ENCODE results near the gene PAGE2. TPM values are rescaled to one million over a fixed set of nuclear protein-coding genes. Genes with fewer than 3 reads are reported as not detected.

Gene PAGE2
- total RNA-seq, 3 donors from 2014 or later: not detected

GRCh38 chrX:55118574-55118973 lies 29.8 kb downstream of the PAGE2 start:
- TF ChIP-seq, protein P1, sequence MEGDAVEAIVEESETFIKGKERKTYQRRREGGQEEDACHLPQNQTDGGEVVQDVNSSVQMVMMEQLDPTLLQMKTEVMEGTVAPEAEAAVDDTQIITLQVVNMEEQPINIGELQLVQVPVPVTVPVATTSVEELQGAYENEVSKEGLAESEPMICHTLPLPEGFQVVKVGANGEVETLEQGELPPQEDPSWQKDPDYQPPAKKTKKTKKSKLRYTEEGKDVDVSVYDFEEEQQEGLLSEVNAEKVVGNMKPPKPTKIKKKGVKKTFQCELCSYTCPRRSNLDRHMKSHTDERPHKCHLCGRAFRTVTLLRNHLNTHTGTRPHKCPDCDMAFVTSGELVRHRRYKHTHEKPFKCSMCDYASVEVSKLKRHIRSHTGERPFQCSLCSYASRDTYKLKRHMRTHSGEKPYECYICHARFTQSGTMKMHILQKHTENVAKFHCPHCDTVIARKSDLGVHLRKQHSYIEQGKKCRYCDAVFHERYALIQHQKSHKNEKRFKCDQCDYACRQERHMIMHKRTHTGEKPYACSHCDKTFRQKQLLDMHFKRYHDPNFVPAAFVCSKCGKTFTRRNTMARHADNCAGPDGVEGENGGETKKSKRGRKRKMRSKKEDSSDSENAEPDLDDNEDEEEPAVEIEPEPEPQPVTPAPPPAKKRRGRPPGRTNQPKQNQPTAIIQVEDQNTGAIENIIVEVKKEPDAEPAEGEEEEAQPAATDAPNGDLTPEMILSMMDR (IDR thresholded peaks at IDR 0.05): no peak
- ATAC-seq (peak; percentile 29), DNase-seq (no peak)
- intact Hi-C loops (cut with DNase I, micrococcal nuclease): no loop called here
- no peak overlapping the region for H3K4me3 ChIP-seq
- no peaks in the 10 kb centered on the region for H3K4me1 ChIP-seq (ENCODE audit: low read depth)
- H3K36me3 ChIP-seq (ENCODE audit: low read depth): no peaks in the 10 kb centered on the region
- no peaks in the 10 kb centered on the region for H3K9me3 ChIP-seq

GRCh38 chrX:55119271-55119670 lies 30.5 kb downstream of the PAGE2 start:
- Histone ChIP-seq H3K9me3 (no peaks in the 10 kb centered on the region), H3K36me3 (ENCODE audit: low read depth) (no peaks in the 10 kb centered on the region), H3K4me3 (no peak overlapping the region), H3K4me1 (ENCODE audit: low read depth) (no peaks in the 10 kb centered on the region)
- no peak for ATAC-seq
- TF ChIP-seq, protein P1 (IDR thresholded peaks at IDR 0.05): no peak
- intact Hi-C loops (cut with DNase I, micrococcal nuclease): no loop called here
- no peak for DNase-seq

- ATAC-seq (no peak), DNase-seq (no peak)
- Histone ChIP-seq H3K4me1 (ENCODE audit: low read depth) (no peaks in the 10 kb centered on the region), H3K4me3 (no peak overlapping the region), H3K9me3 (no peaks in the 10 kb centered on the region), H3K36me3 (ENCODE audit: low read depth) (no peaks in the 10 kb centered on the region)
- TF ChIP-seq, protein P1 (IDR thresholded peaks at IDR 0.05): no peak
- intact Hi-C loops (cut with DNase I, micrococcal nuclease): no loop called here
Observed at GRCh38 chrX:55119712-55120111, 30.9 kb downstream of the PAGE2 start.

- Histone ChIP-seq H3K4me3 (no peak overlapping the region), H3K36me3 (ENCODE audit: low read depth) (no peaks in the 10 kb centered on the region), H3K9me3 (no peaks in the 10 kb centered on the region), H3K4me1 (ENCODE audit: low read depth) (no peaks in the 10 kb centered on the region)
- TF ChIP-seq, protein P1 (IDR thresholded peaks at IDR 0.05): no peak
- intact Hi-C loops (cut with DNase I, micrococcal nuclease): no loop called here
- DNase-seq (no peak), ATAC-seq (no peak)
Observed at GRCh38 chrX:55120761-55121358, 32.0 kb downstream of the PAGE2 start.

DNA sequence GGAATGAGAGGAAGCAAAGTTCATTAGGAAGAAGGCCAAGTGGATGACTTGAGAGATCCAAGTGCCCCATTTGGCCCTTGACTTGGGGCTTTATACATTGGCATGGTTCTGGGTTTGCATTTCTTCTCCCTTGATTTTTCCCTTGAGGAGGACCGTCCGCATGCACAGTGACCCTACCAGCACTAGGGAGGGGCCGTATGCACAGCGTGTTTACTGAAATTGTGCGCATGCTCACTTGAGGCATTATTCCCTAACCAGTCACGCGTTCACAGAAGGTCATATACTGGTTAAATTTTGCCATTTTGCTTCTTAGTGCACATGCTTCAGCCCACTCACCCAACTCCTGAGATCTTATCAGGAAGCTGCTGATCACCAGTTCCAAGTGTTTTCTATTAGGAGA lies 35.1 kb downstream of the PAGE2 start:
- Histone ChIP-seq H3K4me3 (no peak overlapping the region), H3K9me3 (no peaks in the 10 kb centered on the region), H3K4me1 (ENCODE audit: low read depth) (no peaks in the 10 kb centered on the region), H3K36me3 (ENCODE audit: low read depth) (no peaks in the 10 kb centered on the region)
- DNase-seq (no peak), ATAC-seq (no peak)
- intact Hi-C loops (cut with DNase I, micrococcal nuclease): no loop called here
- TF ChIP-seq, protein P1 (IDR thresholded peaks at IDR 0.05): no peak

GRCh38 chrX:55127692-55128091 lies 38.9 kb downstream of the PAGE2 start:
- Histone ChIP-seq H3K4me1 (ENCODE audit: low read depth) (no peaks in the 10 kb centered on the region), H3K9me3 (no peaks in the 10 kb centered on the region), H3K36me3 (ENCODE audit: low read depth) (no peaks in the 10 kb centered on the region), H3K4me3 (no peak overlapping the region)
- intact Hi-C loops (cut with DNase I, micrococcal nuclease): no loop called here
- TF ChIP-seq, protein P1 (IDR thresholded peaks at IDR 0.05): no peak
- DNase-seq (no peak), ATAC-seq (peak; percentile 81)
